IMR-90 (cell line): ENCODE data around the gene ERC2.

Experiments used
- BHLHE40 ChIP-seq: fragments of 150-350 bp; IDR thresholded peaks from 2 replicates; pipeline ENCODE4 v1.6.1; 2016; ENCODE audit warnings: mild to moderate bottlenecking, low read depth, low read length
- CHD1 ChIP-seq: IDR thresholded peaks from 2 replicates; pipeline ENCODE4 v1.6.1; 2012; ENCODE audit warnings: low read depth, low read length, improper control_type of control experiment
- CTCF ChIP-seq: conservative IDR thresholded peaks from 2 replicates; pipeline ENCODE4 v1.5.1; 2012; ENCODE audit warnings: mild to moderate bottlenecking, low read depth, low read length, improper control_type of control experiment
- MAFK ChIP-seq: IDR thresholded peaks from 2 replicates; pipeline ENCODE4 v1.6.1; 2012; ENCODE audit warnings: low read depth, low read length, improper control_type of control experiment
- POLR2A ChIP-seq: IDR thresholded peaks from 2 replicates; pipeline ENCODE4 v1.6.1; 2012; ENCODE audit warnings: mild to moderate bottlenecking, low read depth, low read length
- RAD21 ChIP-seq: IDR thresholded peaks from 2 replicates; pipeline ENCODE4 v1.6.1; 2012; ENCODE audit warnings: low read length, improper control_type of control experiment
- RCOR1 ChIP-seq: IDR thresholded peaks from 2 replicates; pipeline ENCODE4 v1.6.1; 2012; ENCODE audit warnings: mild to moderate bottlenecking, low read length, improper control_type of control experiment; ENCODE audit not compliant: insufficient replicate concordance
- RFX5 ChIP-seq: IDR thresholded peaks from 2 replicates; pipeline ENCODE4 v1.8.0; 2012; ENCODE audit warnings: low read depth, mild to moderate bottlenecking, low read length, moderate library complexity
- SMC3 ChIP-seq: fragments of 150-350 bp; IDR thresholded peaks from 2 replicates; pipeline ENCODE4 v1.6.1; 2016; ENCODE audit warnings: low read depth, mild to moderate bottlenecking, antibody characterized with exemption, low read length, moderate library complexity
- USF2 ChIP-seq: fragments of 150-350 bp; IDR thresholded peaks from 2 replicates; pipeline ENCODE4 v1.6.1; 2017; ENCODE audit warnings: mild to moderate bottlenecking, antibody characterized with exemption, low read length, low read depth

GRCh38 chr3:55480911-55481743 lies 987.1 kb downstream of the ERC2 start:
- TF ChIP-seq CTCF (0 out of 2 replicates have a peak, but pooled peaks have one; percentile 0), RFX5 (no peak), POLR2A (peak; percentile 69), USF2 (no peak), RAD21 (peak; percentile 33), RCOR1 (no peak), SMC3 (0 out of 2 replicates have a peak, but pooled peaks have one; percentile 2), MAFK (no peak), BHLHE40 (peak; percentile 66), CHD1 (peak; percentile 89; the same call in 1 of the 2 replicates)
